Measurements from ENCODE around the gene UBE3C.

DNA sequence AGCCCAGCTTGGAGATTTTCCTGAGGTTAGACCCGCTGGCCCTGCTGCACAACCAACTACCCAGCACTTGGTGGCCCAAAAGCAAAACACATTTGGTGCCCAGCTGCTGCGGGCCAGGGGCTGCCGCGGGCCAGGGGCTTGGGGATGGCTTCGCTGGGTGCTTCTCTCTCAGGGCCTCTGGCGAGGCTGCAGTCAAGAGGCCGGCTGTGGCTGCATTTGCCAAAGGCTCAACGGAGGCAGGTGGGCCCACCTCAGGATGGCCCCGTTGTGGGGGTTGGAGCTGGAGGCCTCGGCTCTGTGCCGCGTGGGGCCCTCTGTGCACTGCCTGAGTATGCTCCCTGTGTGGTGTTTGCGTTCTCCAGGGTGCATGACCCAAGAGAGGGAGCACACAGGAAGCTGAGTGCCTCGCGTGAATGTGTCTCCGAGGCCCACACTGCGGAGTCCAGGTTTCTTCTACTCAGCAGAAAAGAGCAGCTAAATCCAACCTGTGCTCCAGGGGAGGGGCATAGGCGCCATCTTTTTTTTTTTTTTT lies 17.5 kb upstream of the UBE3C start:
- TF ChIP-seq, protein P1, sequence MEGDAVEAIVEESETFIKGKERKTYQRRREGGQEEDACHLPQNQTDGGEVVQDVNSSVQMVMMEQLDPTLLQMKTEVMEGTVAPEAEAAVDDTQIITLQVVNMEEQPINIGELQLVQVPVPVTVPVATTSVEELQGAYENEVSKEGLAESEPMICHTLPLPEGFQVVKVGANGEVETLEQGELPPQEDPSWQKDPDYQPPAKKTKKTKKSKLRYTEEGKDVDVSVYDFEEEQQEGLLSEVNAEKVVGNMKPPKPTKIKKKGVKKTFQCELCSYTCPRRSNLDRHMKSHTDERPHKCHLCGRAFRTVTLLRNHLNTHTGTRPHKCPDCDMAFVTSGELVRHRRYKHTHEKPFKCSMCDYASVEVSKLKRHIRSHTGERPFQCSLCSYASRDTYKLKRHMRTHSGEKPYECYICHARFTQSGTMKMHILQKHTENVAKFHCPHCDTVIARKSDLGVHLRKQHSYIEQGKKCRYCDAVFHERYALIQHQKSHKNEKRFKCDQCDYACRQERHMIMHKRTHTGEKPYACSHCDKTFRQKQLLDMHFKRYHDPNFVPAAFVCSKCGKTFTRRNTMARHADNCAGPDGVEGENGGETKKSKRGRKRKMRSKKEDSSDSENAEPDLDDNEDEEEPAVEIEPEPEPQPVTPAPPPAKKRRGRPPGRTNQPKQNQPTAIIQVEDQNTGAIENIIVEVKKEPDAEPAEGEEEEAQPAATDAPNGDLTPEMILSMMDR (IDR thresholded peaks at IDR 0.05), result no peak
- no peak for TF ChIP-seq POLR2A (IDR thresholded peaks at IDR 0.05)
